Measurements from ENCODE around the gene EXOSC6. TPM values are rescaled to one million over a fixed set of nuclear protein-coding genes. Genes with fewer than 3 reads are reported as not detected.
"Not testable (repeated sequence)": the region's sequence is repeated elsewhere in the genome, so short reads cannot be mapped to it uniquely, and the experiment has no call there.

The EXOSC6 gene
- total RNA-seq, 2 experiments from 2014 or later: 27.6 to 28.5 TPM

GRCh38 chr16:70276392-70276791 is 24.7 kb upstream of the EXOSC6 start:
- peaks cover 61% of the 10 kb centered on the region for H3K36me3 Mint-ChIP-seq (ENCODE audit: low read depth)
- ChIA-PET CTCF (no interaction called here), POLR2A (no interaction called here)

GRCh38 chr16:70271696-70272095 is 20.0 kb upstream of the EXOSC6 start:
- no peak for ATAC-seq
- no peaks in the 10 kb centered on the region for H3K9me3 Mint-ChIP-seq (ENCODE audit: insufficient read depth)
- POLR2A ChIA-PET: interaction anchor here (1.2 kb wide), 1 partner anchor 9 kb away, joined by 3 read pairs; no protein-coding TSS in a partner anchor
- no peaks in the 10 kb centered on the region for H3K4me1 Mint-ChIP-seq (ENCODE audit: low read depth)
- H3K4me3 Mint-ChIP-seq: no peak overlapping the region
- no peak overlapping the region for H3K27ac Mint-ChIP-seq
- H3K36me3 Mint-ChIP-seq (ENCODE audit: low read depth): peaks cover 67% of the 10 kb centered on the region
- DNase-seq: no peak
- CTCF ChIA-PET: interaction anchor here (0.8 to 1.1 kb wide), 2 partner anchors 16 to 20 kb away, joined by 3 read pairs; partner anchors contain the start of gene EXOSC6
- no peaks in the 10 kb centered on the region for H3K27me3 Mint-ChIP-seq (ENCODE audit: low read depth)

More at GRCh38 chr16:70276392-70276791, 24.7 kb upstream of the EXOSC6 start:
- Mint-ChIP-seq H3K9me3 (ENCODE audit: insufficient read depth) (no peaks in the 10 kb centered on the region), H3K27me3 (ENCODE audit: low read depth) (no peaks in the 10 kb centered on the region), H3K4me3 (no peak overlapping the region), H3K27ac (no peak overlapping the region), H3K4me1 (ENCODE audit: low read depth) (peaks cover 5% of the 10 kb centered on the region)
- no peak for DNase-seq
- no peak for ATAC-seq

GRCh38 chr16:70270176-70270575 is 18.4 kb upstream of the EXOSC6 start:
- CTCF ChIA-PET: no interaction called here
- H3K9me3 Mint-ChIP-seq (ENCODE audit: insufficient read depth): no peaks in the 10 kb centered on the region

GRCh38 chr16:70269471-70269870 is 17.7 kb upstream of the EXOSC6 start:
- CTCF ChIA-PET: no interaction called here
- no peak for ATAC-seq
- Mint-ChIP-seq H3K27ac (no peak overlapping the region), H3K36me3 (ENCODE audit: low read depth) (peaks cover 73% of the 10 kb centered on the region), H3K4me3 (no peak overlapping the region), H3K27me3 (ENCODE audit: low read depth) (no peaks in the 10 kb centered on the region), H3K4me1 (ENCODE audit: low read depth) (no peaks in the 10 kb centered on the region), H3K9me3 (ENCODE audit: insufficient read depth) (no peaks in the 10 kb centered on the region)
- POLR2A ChIA-PET: no interaction called here
- no peak for DNase-seq

More at GRCh38 chr16:70270176-70270575, 18.4 kb upstream of the EXOSC6 start:
- Mint-ChIP-seq H3K27me3 (ENCODE audit: low read depth) (no peaks in the 10 kb centered on the region), H3K36me3 (ENCODE audit: low read depth) (peaks cover 70% of the 10 kb centered on the region), H3K27ac (no peak overlapping the region), H3K4me3 (no peak overlapping the region), H3K4me1 (ENCODE audit: low read depth) (no peaks in the 10 kb centered on the region)
- ATAC-seq (no peak), DNase-seq (no peak)
- POLR2A ChIA-PET: no interaction called here

GRCh38 chr16:70267922-70268321 is 16.2 kb upstream of the EXOSC6 start:
- not testable (repeated sequence) for DNase-seq; H3K27ac Mint-ChIP-seq; H3K27me3 Mint-ChIP-seq (ENCODE audit: low read depth); H3K4me3 Mint-ChIP-seq; ATAC-seq; H3K9me3 Mint-ChIP-seq (ENCODE audit: insufficient read depth); H3K4me1 Mint-ChIP-seq (ENCODE audit: low read depth)
- H3K36me3 Mint-ChIP-seq (ENCODE audit: low read depth): peaks cover 69% of the 10 kb centered on the region
- ChIA-PET POLR2A (interaction anchor here (1.0 to 1.2 kb wide), 2 partner anchors 10 to 17 kb away, joined by 3 read pairs; partner anchors contain the start of gene EXOSC6), CTCF (interaction anchor here (0.6 to 2.8 kb wide), 14 partner anchors 10 to 397 kb away, joined by 3 to 24 read pairs (median 6); partner anchors contain the start of genes AARS1, DDX19B and EXOSC6)

- H3K27ac Mint-ChIP-seq: no peak overlapping the region
- no peaks in the 10 kb centered on the region for H3K27me3 Mint-ChIP-seq (ENCODE audit: low read depth)
- no peaks in the 10 kb centered on the region for H3K9me3 Mint-ChIP-seq (ENCODE audit: insufficient read depth)
- CTCF ChIA-PET: interaction anchor here (0.6 to 2.8 kb wide), 18 partner anchors 10 to 397 kb away, joined by 3 to 24 read pairs (median 4); partner anchors contain the start of genes AARS1, DDX19B and EXOSC6
- H3K4me3 Mint-ChIP-seq: no peak overlapping the region
- peak; percentile 37 for DNase-seq
- POLR2A ChIA-PET: interaction anchor here (1.0 to 1.2 kb wide), 3 partner anchors 11 to 21 kb away, joined by 3 read pairs; partner anchors contain the start of genes AARS1 and EXOSC6
- ATAC-seq: no peak
- peaks cover 68% of the 10 kb centered on the region for H3K36me3 Mint-ChIP-seq (ENCODE audit: low read depth)
- no peaks in the 10 kb centered on the region for H3K4me1 Mint-ChIP-seq (ENCODE audit: low read depth)
Observed at GRCh38 chr16:70267516-70267915, 15.8 kb upstream of the EXOSC6 start.

GRCh38 chr16:70259903-70260302 is 8.2 kb upstream of the EXOSC6 start:
- peaks cover 67% of the 10 kb centered on the region for H3K36me3 Mint-ChIP-seq (ENCODE audit: low read depth)
- not testable (repeated sequence) for H3K9me3 Mint-ChIP-seq (ENCODE audit: insufficient read depth); H3K27ac Mint-ChIP-seq; DNase-seq; ATAC-seq; H3K4me1 Mint-ChIP-seq (ENCODE audit: low read depth); H3K27me3 Mint-ChIP-seq (ENCODE audit: low read depth); H3K4me3 Mint-ChIP-seq
- ChIA-PET POLR2A (interaction anchor here (1.2 kb wide), 1 partner anchor 8 kb away, joined by 3 read pairs; the partner anchor contains the start of gene EXOSC6), CTCF (interaction anchor here (0.8 kb wide), 1 partner anchor 8 kb away, joined by 3 read pairs; the partner anchor contains the start of gene EXOSC6)

- Mint-ChIP-seq H3K9me3 (ENCODE audit: insufficient read depth) (no peaks in the 10 kb centered on the region), H3K27ac (no peak overlapping the region), H3K4me3 (no peak overlapping the region), H3K36me3 (ENCODE audit: low read depth) (peaks cover 67% of the 10 kb centered on the region), H3K4me1 (ENCODE audit: low read depth) (no peaks in the 10 kb centered on the region), H3K27me3 (ENCODE audit: low read depth) (no peaks in the 10 kb centered on the region)
- ATAC-seq (no peak), DNase-seq (no peak)
- CTCF ChIA-PET: no interaction called here
- POLR2A ChIA-PET: no interaction called here
Observed at GRCh38 chr16:70258946-70259345, 7.2 kb upstream of the EXOSC6 start.

GRCh38 chr16:70258065-70258464 is 6.3 kb upstream of the EXOSC6 start:
- Mint-ChIP-seq H3K4me3 (no peak overlapping the region), H3K4me1 (ENCODE audit: low read depth) (no peaks in the 10 kb centered on the region), H3K36me3 (ENCODE audit: low read depth) (peaks cover 70% of the 10 kb centered on the region), H3K9me3 (ENCODE audit: insufficient read depth) (no peaks in the 10 kb centered on the region), H3K27ac (no peak overlapping the region), H3K27me3 (ENCODE audit: low read depth) (no peaks in the 10 kb centered on the region)
- ChIA-PET POLR2A (interaction anchor here (0.5 kb wide), 1 partner anchor 294 kb away, joined by 3 read pairs; no protein-coding TSS in a partner anchor), CTCF (no interaction called here)
- DNase-seq (no peak), ATAC-seq (no peak)

GRCh38 chr16:70257391-70257790 is 5.7 kb upstream of the EXOSC6 start:
- Mint-ChIP-seq H3K4me3 (no peak overlapping the region), H3K4me1 (ENCODE audit: low read depth) (peaks cover under 1% of the 10 kb centered on the region), H3K36me3 (ENCODE audit: low read depth) (peaks cover 72% of the 10 kb centered on the region), H3K27ac (no peak overlapping the region), H3K27me3 (ENCODE audit: low read depth) (no peaks in the 10 kb centered on the region), H3K9me3 (ENCODE audit: insufficient read depth) (no peaks in the 10 kb centered on the region)
- DNase-seq (no peak), ATAC-seq (no peak)
- POLR2A ChIA-PET: interaction anchor here (0.5 kb wide), 1 partner anchor 294 kb away, joined by 3 read pairs; no protein-coding TSS in a partner anchor
- CTCF ChIA-PET: no interaction called here

GRCh38 chr16:70255574-70255973 is 3.8 kb upstream of the EXOSC6 start:
- H3K27me3 Mint-ChIP-seq (ENCODE audit: low read depth): no peaks in the 10 kb centered on the region
- H3K27ac Mint-ChIP-seq: no peak overlapping the region
- ATAC-seq (no peak), DNase-seq (no peak)
- peaks cover 7% of the 10 kb centered on the region for H3K4me1 Mint-ChIP-seq (ENCODE audit: low read depth)
- CTCF ChIA-PET: interaction anchor here (1.0 to 6.0 kb wide), 3 partner anchors 12 to 31 kb away, joined by 3 to 50 read pairs (median 11); partner anchors contain the start of gene AARS1
- POLR2A ChIA-PET: no interaction called here
- peaks cover 68% of the 10 kb centered on the region for H3K36me3 Mint-ChIP-seq (ENCODE audit: low read depth)
- no peak overlapping the region for H3K4me3 Mint-ChIP-seq
- H3K9me3 Mint-ChIP-seq (ENCODE audit: insufficient read depth): no peaks in the 10 kb centered on the region

GRCh38 chr16:70254965-70255286 is 3.2 kb upstream of the EXOSC6 start:
- DNase-seq (no peak), ATAC-seq (no peak)
- Mint-ChIP-seq H3K9me3 (ENCODE audit: insufficient read depth) (no peaks in the 10 kb centered on the region), H3K27ac (no peak overlapping the region), H3K36me3 (ENCODE audit: low read depth) (peaks cover 68% of the 10 kb centered on the region), H3K4me3 (no peak overlapping the region), H3K4me1 (ENCODE audit: low read depth) (peaks cover 11% of the 10 kb centered on the region), H3K27me3 (ENCODE audit: low read depth) (no peaks in the 10 kb centered on the region)
- CTCF ChIA-PET: interaction anchor here (1.1 to 6.0 kb wide), 3 partner anchors 13 to 44 kb away, joined by 6 to 50 read pairs (median 24); partner anchors contain the start of genes AARS1 and DDX19B
- POLR2A ChIA-PET: interaction anchor here (1.7 kb wide), 1 partner anchor 34 kb away, joined by 4 read pairs; the partner anchor contains the start of gene AARS1

Measured in activated CD8-positive, alpha-beta T cell treated with anti-CD3 and anti-CD28 coated beads, Interleukin-2, amount 10 ng/mL, durations not matched to agents 7 days and 5 days (primary cell).